Lung (tissue), 12 donors: ENCODE measurements around the gene WDR20. TPM values are rescaled to one million over a fixed set of nuclear protein-coding genes. Genes with fewer than 3 reads are reported as not detected.

Experiments used
- ATAC-seq: fragments of 200-7000 bp; cut with Tn5 transposase; one replicate; pipeline ENCODE4 v1.9.1; 2020; ENCODE audit warnings: moderate number of reproducible peaks; ENCODE audit not compliant: insufficient read depth, low FRiP score
- DNase-seq, 3 donors: peaks; one replicate each; pipeline ENCODE4 v3.0.0-alpha.2; 2013 to 2017
- H3K27ac ChIP-seq, 2 donors: one replicate each; pipeline ENCODE4 v1.5.1; 2013; ENCODE audit warnings: mild to moderate bottlenecking in 2 of 2, moderate library complexity in 2 of 2, control low read depth in 1 of 2, inconsistent platforms in 1 of 2, low read depth in 1 of 2, low read length in 1 of 2
- H3K27me3 ChIP-seq, 3 donors: one replicate each; pipeline ENCODE4 v1.5.1; 2013; ENCODE audit warnings: low read length in 2 of 3; ENCODE audit not compliant: control insufficient read depth in 3 of 3, insufficient read depth in 3 of 3
- H3K36me3 ChIP-seq, 4 donors: one replicate each; pipeline ENCODE4 v1.5.1; 2013; ENCODE audit warnings: low read length in 4 of 4, mild to moderate bottlenecking in 1 of 4, moderate library complexity in 1 of 4; ENCODE audit not compliant: control insufficient read depth in 4 of 4, insufficient read depth in 4 of 4
- H3K4me1 ChIP-seq, 5 donors: one replicate each; pipeline ENCODE4 v1.5.1; 2013; ENCODE audit warnings: low read length in 5 of 5, mild to moderate bottlenecking in 2 of 5, moderate library complexity in 1 of 5; ENCODE audit not compliant: control insufficient read depth in 5 of 5, insufficient read depth in 5 of 5
- H3K4me3 ChIP-seq: one replicate; pipeline ENCODE4 v1.5.1; 2013; ENCODE audit warnings: mild to moderate bottlenecking, control low read depth, moderate library complexity
- H3K9ac ChIP-seq, 2 donors: one replicate each; pipeline ENCODE4 v1.5.1; 2013; ENCODE audit warnings: low read length in 2 of 2, control low read depth in 1 of 2; ENCODE audit not compliant: insufficient read depth in 1 of 2
- H3K9me3 ChIP-seq, 4 donors: one replicate each; pipeline ENCODE4 v1.5.1; 2013; ENCODE audit warnings: low read length in 3 of 4, mild to moderate bottlenecking in 1 of 4, moderate library complexity in 1 of 4; ENCODE audit not compliant: control insufficient read depth in 4 of 4, insufficient read depth in 3 of 4
- WGBS, 2 donors: extraction: QIAGEN DNeasy Blood & Tissue Kit; methylation state at CpG; one replicate each; pipeline ENCODE4 v1.1.7; 2013; 5-methylcytosine and 5-hydroxymethylcytosine counted together
- polyA plus RNA-seq, 2 donors: library from polyadenylated mRNA; stranded (reverse); fragments of 200-250 nt; gene quantifications; one replicate each; pipeline ENCODE4 v1.2.1, GENCODE V29; 2013
- total RNA-seq, 2 donors: library from RNA; depleted of rRNA in 1 of 2; stranded (reverse); fragments of >200 nt in 1 of 2; gene quantifications; one replicate each; pipeline ENCODE4 v1.2.1, GENCODE V29; 2014 to 2021
- TF ChIP-seq, protein P1 (sequence below): IDR thresholded peaks from 2 replicates; pipeline ENCODE4 v1.5.1; 2012; ENCODE audit warnings: mild to moderate bottlenecking; ENCODE audit errors: control extremely low read depth, extremely low read depth
- donor health status: control.
- donor health status: control.
- donor health status: Bipolar disorder and iron deficiency.
- donor health status: healthy.
- donor health status: DM: yes; HTN: yes; CAD: no.

Gene WDR20
- total and polyA plus RNA-seq, 4 donors = 10.3 to 30.7 (median 19.7) TPM

- TF ChIP-seq, protein P1, sequence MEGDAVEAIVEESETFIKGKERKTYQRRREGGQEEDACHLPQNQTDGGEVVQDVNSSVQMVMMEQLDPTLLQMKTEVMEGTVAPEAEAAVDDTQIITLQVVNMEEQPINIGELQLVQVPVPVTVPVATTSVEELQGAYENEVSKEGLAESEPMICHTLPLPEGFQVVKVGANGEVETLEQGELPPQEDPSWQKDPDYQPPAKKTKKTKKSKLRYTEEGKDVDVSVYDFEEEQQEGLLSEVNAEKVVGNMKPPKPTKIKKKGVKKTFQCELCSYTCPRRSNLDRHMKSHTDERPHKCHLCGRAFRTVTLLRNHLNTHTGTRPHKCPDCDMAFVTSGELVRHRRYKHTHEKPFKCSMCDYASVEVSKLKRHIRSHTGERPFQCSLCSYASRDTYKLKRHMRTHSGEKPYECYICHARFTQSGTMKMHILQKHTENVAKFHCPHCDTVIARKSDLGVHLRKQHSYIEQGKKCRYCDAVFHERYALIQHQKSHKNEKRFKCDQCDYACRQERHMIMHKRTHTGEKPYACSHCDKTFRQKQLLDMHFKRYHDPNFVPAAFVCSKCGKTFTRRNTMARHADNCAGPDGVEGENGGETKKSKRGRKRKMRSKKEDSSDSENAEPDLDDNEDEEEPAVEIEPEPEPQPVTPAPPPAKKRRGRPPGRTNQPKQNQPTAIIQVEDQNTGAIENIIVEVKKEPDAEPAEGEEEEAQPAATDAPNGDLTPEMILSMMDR = no peak
- 97 to 98% methylated on average over 13 of the region's 13 CpGs for WGBS, 2 donors
- H3K9ac ChIP-seq = no peak overlapping the region
- ATAC-seq = no peak
- H3K36me3 ChIP-seq = no peaks in the 10 kb centered on the region
- H3K27ac ChIP-seq = no peak overlapping the region
- H3K4me3 ChIP-seq = no peak overlapping the region
- no peak for DNase-seq
- H3K4me1 ChIP-seq = no peaks in the 10 kb centered on the region
- no peaks in the 10 kb centered on the region for H3K27me3 ChIP-seq
- peaks cover 0 to 6% (median 0%) of the 10 kb centered on the region in 4 donors for H3K9me3 ChIP-seq
These were observed 23.1 kb upstream of the WDR20 start for GRCh38 chr14:102116361-102117180.

- H3K27ac ChIP-seq = no peak overlapping the region
- TF ChIP-seq, protein P1 = no peak
- H3K36me3 ChIP-seq = no peaks in the 10 kb centered on the region
- no peaks in the 10 kb centered on the region for H3K27me3 ChIP-seq
- no peak overlapping the region for H3K4me3 ChIP-seq
- ATAC-seq = no peak
- DNase-seq = no peak
- H3K4me1 ChIP-seq = no peaks in the 10 kb centered on the region
- peaks cover 0 to 6% (median 0%) of the 10 kb centered on the region in 4 donors for H3K9me3 ChIP-seq
- 93 to 100% methylated on average over 3 of the region's 3 CpGs for WGBS, 2 donors
- no peak overlapping the region for H3K9ac ChIP-seq
These were observed 21.8 kb upstream of the WDR20 start for GRCh38 chr14:102117852-102118251.

DNA sequence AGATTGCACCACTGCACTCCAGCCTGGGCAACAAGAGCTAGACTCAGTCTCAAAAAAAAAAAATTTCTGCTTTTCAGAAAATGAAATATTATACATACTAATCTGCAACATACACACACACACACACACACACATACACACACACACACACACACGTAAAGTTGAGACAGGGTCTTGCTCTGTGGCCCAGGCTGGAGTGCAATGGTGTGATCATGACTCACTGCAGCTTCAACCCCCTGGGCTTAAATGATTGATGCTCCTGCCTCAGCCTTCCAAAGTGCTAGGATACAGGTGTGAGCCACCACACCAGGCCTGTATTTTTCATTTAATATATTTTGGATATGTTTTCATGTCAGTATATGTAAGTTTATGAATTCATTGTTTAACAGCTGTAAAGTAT, 18.8 kb upstream of the WDR20 start:
- 83 to 92% methylated on average over 1 of the region's 1 CpG for WGBS, 2 donors
- Histone ChIP-seq H3K4me3 (no peak overlapping the region), H3K9me3 (peaks cover 0 to 6% (median 0%) of the 10 kb centered on the region in 4 donors), H3K9ac (no peak overlapping the region), H3K27me3 (no peaks in the 10 kb centered on the region), H3K4me1 (no peaks in the 10 kb centered on the region), H3K36me3 (no peaks in the 10 kb centered on the region), H3K27ac (no peak overlapping the region)
- ATAC-seq (no peak), DNase-seq (no peak)
- TF ChIP-seq, protein P1 = no peak
